Measurements from ENCODE around the gene GDF9.

GRCh38 chr5:132856011-132856410 lies 10.3 kb downstream of the GDF9 start:
- no peak for TF ChIP-seq CTCF (IDR thresholded peaks at IDR 0.05 in 8 of 11, conservative IDR thresholded peaks at IDR 0.05 in 3 of 11)
- TF ChIP-seq POLR2A (IDR thresholded peaks at IDR 0.05), result no peak
